ENCODE data around the gene OR9G4. TPM values are rescaled to one million over a fixed set of nuclear protein-coding genes. Genes with fewer than 3 reads are reported as not detected.

OR9G4 gene
- total RNA-seq, 1 experiment from 2014 or later, result not detected

Other genes with a start within 250 kb of the OR9G4 start
- gene OR5M11, start 205.4 kb downstream of the OR9G4 start, total RNA-seq (2014; rRNA removed; shearing (Covaris generic); ENCODE audit: low replicate concordance), result not detected in 2 replicates
- not detected in 2 replicates for gene OR5M10, start 171.0 kb downstream of the OR9G4 start, total RNA-seq (2014; rRNA removed; shearing (Covaris generic); ENCODE audit: low replicate concordance)
- gene OR5M1, start 133.8 kb downstream of the OR9G4 start, total RNA-seq (2014; rRNA removed; shearing (Covaris generic); ENCODE audit: low replicate concordance), result not detected in 2 replicates
- gene OR5AP2, start 106.3 kb downstream of the OR9G4 start, total RNA-seq (2014; rRNA removed; shearing (Covaris generic); ENCODE audit: low replicate concordance), result not detected in 2 replicates
- not detected in 2 replicates for gene OR5AR1, start 85.0 kb downstream of the OR9G4 start, total RNA-seq (2014; rRNA removed; shearing (Covaris generic); ENCODE audit: low replicate concordance)
- not detected in 2 replicates for gene OR9G1, start 49.6 kb downstream of the OR9G4 start, total RNA-seq (2014; rRNA removed; shearing (Covaris generic); ENCODE audit: low replicate concordance)
- not detected in 2 replicates for gene OR5AK2, start 240.2 kb upstream of the OR9G4 start, total RNA-seq (2014; rRNA removed; shearing (Covaris generic); ENCODE audit: low replicate concordance)

Measured in Caki2 (cell line).